Retina (tissue), 1 donor: ENCODE data around the gene CERS1.

Experiments
- DNase-seq: peaks from one replicate; pipeline ENCODE4 v3.0.0-alpha.2; 2016

Gene CERS1

GRCh38 chr19:18869023-18869618 is 26.8 kb downstream of the CERS1 start:
- peak; percentile 37 for DNase-seq

- peak; percentile 61 for DNase-seq
These were observed 27.5 kb downstream of the CERS1 start for GRCh38 chr19:18868380-18869022.

- no peak for DNase-seq
These were observed 28.2 kb downstream of the CERS1 start for GRCh38 chr19:18867751-18868150.

GRCh38 chr19:18867199-18867598 is 28.8 kb downstream of the CERS1 start:
- DNase-seq = no peak

GRCh38 chr19:18866800-18867123 is 29.2 kb downstream of the CERS1 start:
- no peak for DNase-seq

GRCh38 chr19:18865973-18866799 is 29.8 kb downstream of the CERS1 start:
- peak; percentile 91 for DNase-seq

GRCh38 chr19:18865106-18865972 is 30.6 kb downstream of the CERS1 start:
- no peak for DNase-seq

GRCh38 chr19:18863843-18864362 is 32.1 kb downstream of the CERS1 start:
- no peak for DNase-seq

GRCh38 chr19:18862976-18863842 is 32.7 kb downstream of the CERS1 start:
- DNase-seq = no peak

GRCh38 chr19:18861917-18862316 is 34.0 kb downstream of the CERS1 start:
- no peak for DNase-seq

GRCh38 chr19:18861235-18861634 is 34.7 kb downstream of the CERS1 start:
- no peak for DNase-seq

- no peak for DNase-seq
These were observed 35.2 kb downstream of the CERS1 start for GRCh38 chr19:18860725-18861124.

- DNase-seq = no peak
These were observed 35.7 kb downstream of the CERS1 start for GRCh38 chr19:18860302-18860700.

- DNase-seq = no peak
These were observed 36.2 kb downstream of the CERS1 start for GRCh38 chr19:18859676-18860301.

GRCh38 chr19:18858906-18859646 is 36.9 kb downstream of the CERS1 start:
- no peak for DNase-seq

- no peak for DNase-seq
These were observed 38.7 kb downstream of the CERS1 start for GRCh38 chr19:18857223-18857622.

GRCh38 chr19:18856385-18857126 is 39.4 kb downstream of the CERS1 start:
- no peak for DNase-seq

- no peak for DNase-seq
These were observed 40.1 kb downstream of the CERS1 start for GRCh38 chr19:18855647-18856384.

- DNase-seq = no peak
These were observed 41.0 kb downstream of the CERS1 start for GRCh38 chr19:18854982-18855381.
